GM18951 (cell line): ENCODE measurements around the gene OPA1.

ENCODE experiments used
- POLR2A ChIP-seq: IDR thresholded peaks from 4 replicates; pipeline ENCODE4 v1.6.1; 2011; ENCODE audit warnings: mild to moderate bottlenecking; ENCODE audit not compliant: insufficient read length, insufficient read depth; ENCODE audit errors: extremely low read depth
- in situ Hi-C: fragments of 300-500 bp; cut with MboI; formaldehyde crosslinking; loops from one replicate; pipeline ENCODE4 v1.12.0; 2022; ENCODE audit warnings: low sequenced_read_pairs, mixed read lengths, inconsistent platforms; ENCODE audit not compliant: unreplicated experiment

Gene OPA1

GRCh38 chr3:193711964-193712598 is 119.1 kb downstream of the OPA1 start:
- TF ChIP-seq POLR2A, result no peak
- in situ Hi-C loops, result no loop called here

GRCh38 chr3:193712938-193713337 is 119.9 kb downstream of the OPA1 start:
- no peak for TF ChIP-seq POLR2A
- in situ Hi-C loops, result no loop called here

- TF ChIP-seq POLR2A, result no peak
- in situ Hi-C loops, result no loop called here
Measured at GRCh38 chr3:193714523-193715137, 121.6 kb downstream of the OPA1 start.

GRCh38 chr3:193716150-193716549 is 123.1 kb downstream of the OPA1 start:
- in situ Hi-C loops, result no loop called here

GRCh38 chr3:193719735-193720134 is 126.7 kb downstream of the OPA1 start:
- TF ChIP-seq POLR2A, result no peak
- in situ Hi-C loops, result no loop called here

More at GRCh38 chr3:193716150-193716549, 123.1 kb downstream of the OPA1 start:
- TF ChIP-seq POLR2A, result no peak

GRCh38 chr3:193720169-193720568 is 127.2 kb downstream of the OPA1 start:
- no peak for TF ChIP-seq POLR2A
- in situ Hi-C loops, result no loop called here

- no peak for TF ChIP-seq POLR2A
- in situ Hi-C loops, result no loop called here
Measured at GRCh38 chr3:193722566-193722965, 129.6 kb downstream of the OPA1 start.

GRCh38 chr3:193727089-193727488 is 134.1 kb downstream of the OPA1 start:
- in situ Hi-C loops, result no loop called here
- TF ChIP-seq POLR2A, result no peak

- in situ Hi-C loops, result no loop called here
Measured at GRCh38 chr3:193728429-193729087, 135.6 kb downstream of the OPA1 start.

GRCh38 chr3:193729088-193729465 is 136.1 kb downstream of the OPA1 start:
- no peak for TF ChIP-seq POLR2A
- in situ Hi-C loops, result no loop called here

More at GRCh38 chr3:193728429-193729087, 135.6 kb downstream of the OPA1 start:
- no peak for TF ChIP-seq POLR2A

GRCh38 chr3:193729601-193730000 is 136.6 kb downstream of the OPA1 start:
- in situ Hi-C loops, result no loop called here
- no peak for TF ChIP-seq POLR2A

GRCh38 chr3:193730511-193730910 is 137.5 kb downstream of the OPA1 start:
- in situ Hi-C loops, result no loop called here
- TF ChIP-seq POLR2A, result no peak

- TF ChIP-seq POLR2A, result no peak
- in situ Hi-C loops, result no loop called here
Measured at GRCh38 chr3:193730976-193731375, 138.0 kb downstream of the OPA1 start.

GRCh38 chr3:193731656-193732055 is 138.6 kb downstream of the OPA1 start:
- in situ Hi-C loops, result no loop called here
- TF ChIP-seq POLR2A, result no peak
